Spleen (tissue), 11 donors: ENCODE data around the gene ISG20L2. TPM values are rescaled to one million over a fixed set of nuclear protein-coding genes. Genes with fewer than 3 reads are reported as not detected.

ENCODE experiments used
- DNase-seq: peaks from one replicate; pipeline ENCODE4 v3.0.0-alpha.2; 2020
- H3K27ac ChIP-seq, 8 donors: fragments of 200-600 bp; sonication (generic) in 7 of 8; 1 replicate in 4 of 8; 2 replicates in 4 of 8; pipeline versions ENCODE4 v1.5.0 to v1.8.0; 2016 to 2021; ENCODE audit warnings: inconsistent platforms in 4 of 8, mild to moderate bottlenecking in 4 of 8, moderate library complexity in 1 of 8
- H3K27me3 ChIP-seq, 7 donors: fragments of 200-600 bp; sonication (generic) in 6 of 7; replicated peaks in 1 of 7; 1 replicate in 4 of 7; 2 replicates in 3 of 7; pipeline versions ENCODE4 v1.5.0 to v1.8.0; 2016 to 2021; ENCODE audit warnings: inconsistent platforms in 3 of 7, mild to moderate bottlenecking in 1 of 7
- H3K36me3 ChIP-seq, 6 donors: fragments of 200-600 bp; sonication (generic) in 5 of 6; 1 replicate in 4 of 6; 2 replicates in 2 of 6; pipeline versions ENCODE4 v1.5.0 to v1.8.0; 2016 to 2021; ENCODE audit warnings: inconsistent platforms in 2 of 6
- H3K4me1 ChIP-seq, 6 donors: fragments of 200-600 bp; sonication (generic) in 5 of 6; 1 replicate in 3 of 6; 2 replicates in 3 of 6; pipeline versions ENCODE4 v1.5.0 to v1.8.0; 2016 to 2021; ENCODE audit warnings: inconsistent platforms in 3 of 6
- H3K4me3 ChIP-seq, 8 donors: fragments of 200-600 bp; sonication (generic) in 7 of 8; 1 replicate in 4 of 8; 2 replicates in 4 of 8; pipeline versions ENCODE4 v1.5.0 to v1.8.0; 2016 to 2021; ENCODE audit warnings: inconsistent platforms in 4 of 8, mild to moderate bottlenecking in 4 of 8, moderate library complexity in 2 of 8
- H3K9me3 ChIP-seq, 8 donors: fragments of 200-600 bp; sonication (generic) in 7 of 8; 1 replicate in 4 of 8; 2 replicates in 4 of 8; pipeline versions ENCODE4 v1.5.0 to v1.8.0; 2016 to 2021; ENCODE audit warnings: inconsistent platforms in 4 of 8
- POLR2A ChIP-seq, 3 donors: fragments of 450-650 bp; IDR thresholded peaks; one replicate each; pipeline ENCODE4 v1.5.1; 2017; ENCODE audit warnings: antibody characterized with exemption in 3 of 3, mild to moderate bottlenecking in 1 of 3
- POLR2AphosphoS5 ChIP-seq, 3 donors: sonication (generic); formaldehyde crosslinking; IDR thresholded peaks; one replicate each; pipeline ENCODE4 v1.5.1; 2017; ENCODE audit warnings: antibody characterized with exemption in 3 of 3
- WGBS, 5 donors: extraction: QIAGEN DNeasy Blood & Tissue Kit in 3 of 5; methylation state at CpG; one replicate each; pipeline versions ENCODE4 v1.1.5 to v1.1.7; 2013 to 2018; 5-methylcytosine and 5-hydroxymethylcytosine counted together
- intact Hi-C: fragments of 100-400 bp; cut with DNase I; formaldehyde crosslinking; loops from one replicate; pipeline ENCODE4 v1.15.0; 2023; ENCODE audit warnings: low total_unique reads
- polyA plus RNA-seq, 3 donors: library from polyadenylated mRNA; stranded (reverse); fragments of 200-250 nt; gene quantifications; one replicate each; pipeline ENCODE4 v1.2.1, GENCODE V29; 2013
- total RNA-seq, 7 donors: library from RNA; depleted of rRNA in 3 of 7; stranded (reverse); fragments of >200 nt in 3 of 7; fragmentation: NEBNext Ultra II Directional in 4 of 7; extraction: Animal tissue kit (Norgen Biotek cat#: 25700) in 4 of 7; gene quantifications; one replicate each; pipeline versions ENCODE4 v1.1.0 to v1.2.1, GENCODE V29; 2016 to 2021
- TF ChIP-seq, protein P1 (sequence below), 11 experiments: fragments of 200-600 bp in 7 of 11; fragments of 450-650 bp in 4 of 11; sonication (generic) in 4 of 11; IDR thresholded peaks in 8 of 11; conservative IDR thresholded peaks in 3 of 11; 1 replicate in 7 of 11; 2 replicates in 4 of 11; pipeline versions ENCODE4 v1.4.0 to v1.8.0; 2016 to 2021; ENCODE audit warnings: antibody characterized with exemption in 11 of 11, inconsistent platforms in 4 of 11, mild to moderate bottlenecking in 1 of 11
- donor health status: healthy with polysubstance abuse.
- donor health status: DM: no; HTN: no; CAD: no; lungs with moderate emphysema.
- donor health status: DM: no; HTN: no; CAD: no.
- donor health status: Bipolar disorder and iron deficiency.
- donor health status: healthy.
- donor health status: DM: no; HTN: no; CAD: no.
- donor health status: DM: yes; HTN: yes; CAD: no.

The ISG20L2 gene
- total and polyA plus RNA-seq, 10 donors = 6.6 to 46.7 (median 27.8) TPM

DNA sequence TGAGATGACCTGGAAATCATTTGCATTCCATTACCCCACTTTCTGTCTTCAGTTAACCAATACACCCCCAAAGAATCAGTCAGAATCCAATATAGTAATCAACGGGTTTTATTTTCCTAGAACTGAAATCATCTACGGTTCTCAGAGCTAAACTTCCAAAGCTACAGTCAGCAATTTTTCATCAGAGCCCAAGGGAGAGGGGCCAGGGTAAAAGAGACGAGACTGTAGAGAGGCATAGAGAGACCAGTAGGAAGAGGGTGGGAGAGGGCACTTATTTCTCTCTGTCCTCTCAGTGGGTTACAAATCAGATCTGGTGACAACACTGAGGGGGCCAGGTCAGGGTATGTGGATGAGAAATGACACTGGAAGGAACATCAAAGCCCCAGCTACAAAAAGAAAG is 13.5 kb upstream of the ISG20L2 start:
- Histone ChIP-seq H3K9me3 (no peaks in the 10 kb centered on the region), H3K36me3 (peaks cover 0 to 58% (median 37%) of the 10 kb centered on the region in 6 donors), H3K27me3 (no peaks in the 10 kb centered on the region), H3K4me3 (peak overlapping the region in 1 of 8 donors; percentile 90), H3K27ac (peak overlapping the region; percentile 87 to 96 (median 91)), H3K4me1 (peaks cover 19 to 82% (median 47%) of the 10 kb centered on the region in 6 donors)
- TF ChIP-seq, protein P1, sequence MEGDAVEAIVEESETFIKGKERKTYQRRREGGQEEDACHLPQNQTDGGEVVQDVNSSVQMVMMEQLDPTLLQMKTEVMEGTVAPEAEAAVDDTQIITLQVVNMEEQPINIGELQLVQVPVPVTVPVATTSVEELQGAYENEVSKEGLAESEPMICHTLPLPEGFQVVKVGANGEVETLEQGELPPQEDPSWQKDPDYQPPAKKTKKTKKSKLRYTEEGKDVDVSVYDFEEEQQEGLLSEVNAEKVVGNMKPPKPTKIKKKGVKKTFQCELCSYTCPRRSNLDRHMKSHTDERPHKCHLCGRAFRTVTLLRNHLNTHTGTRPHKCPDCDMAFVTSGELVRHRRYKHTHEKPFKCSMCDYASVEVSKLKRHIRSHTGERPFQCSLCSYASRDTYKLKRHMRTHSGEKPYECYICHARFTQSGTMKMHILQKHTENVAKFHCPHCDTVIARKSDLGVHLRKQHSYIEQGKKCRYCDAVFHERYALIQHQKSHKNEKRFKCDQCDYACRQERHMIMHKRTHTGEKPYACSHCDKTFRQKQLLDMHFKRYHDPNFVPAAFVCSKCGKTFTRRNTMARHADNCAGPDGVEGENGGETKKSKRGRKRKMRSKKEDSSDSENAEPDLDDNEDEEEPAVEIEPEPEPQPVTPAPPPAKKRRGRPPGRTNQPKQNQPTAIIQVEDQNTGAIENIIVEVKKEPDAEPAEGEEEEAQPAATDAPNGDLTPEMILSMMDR (IDR thresholded peaks at IDR 0.05 in 8 of 11, conservative IDR thresholded peaks at IDR 0.05 in 3 of 11) = no peak
- no peak for TF ChIP-seq POLR2A (IDR thresholded peaks at IDR 0.05)
- no peak for TF ChIP-seq POLR2AphosphoS5 (IDR thresholded peaks at IDR 0.05)
- intact Hi-C loops = no loop called here
- no peak for DNase-seq
- WGBS, 5 donors = 74 to 90% (median 77%) methylated on average over 3 of the region's 3 CpGs

DNA sequence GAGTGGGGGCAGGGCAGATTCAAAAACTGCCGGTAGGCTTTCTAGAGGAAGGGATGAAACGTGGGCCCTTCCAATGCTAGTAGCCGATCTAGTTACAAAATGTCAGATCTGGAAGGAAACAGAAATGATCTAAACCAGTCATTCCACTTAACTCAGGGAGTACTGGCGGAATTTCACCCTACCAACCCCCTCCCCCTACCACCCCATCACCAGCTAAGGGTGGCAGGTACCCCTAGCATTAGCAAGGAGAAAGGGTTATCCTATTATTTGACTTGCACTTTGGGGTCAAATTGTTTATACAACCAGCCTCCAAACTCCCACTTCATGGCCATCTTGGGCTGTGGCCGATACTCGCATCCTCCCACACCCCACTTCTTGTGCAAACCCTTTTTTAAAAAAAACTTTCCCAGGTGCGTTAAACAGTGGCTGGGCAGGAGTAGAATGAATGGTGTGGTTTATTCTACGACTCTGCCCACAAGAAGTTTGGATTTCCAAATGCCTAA is 13.0 kb upstream of the ISG20L2 start:
- peak overlapping the region in 6 of 8 donors; percentile 87 to 92 (median 90) for H3K4me3 ChIP-seq
- TF ChIP-seq, protein P1 (IDR thresholded peaks at IDR 0.05 in 8 of 11, conservative IDR thresholded peaks at IDR 0.05 in 3 of 11) = no peak
- TF ChIP-seq POLR2A (IDR thresholded peaks at IDR 0.05) = peak in 1 of 3 donors; percentile 42
- peaks cover 17 to 78% (median 42%) of the 10 kb centered on the region in 6 donors for H3K4me1 ChIP-seq
- H3K9me3 ChIP-seq = no peaks in the 10 kb centered on the region
- intact Hi-C loops = no loop called here
- peak overlapping the region; percentile 87 to 96 (median 91) for H3K27ac ChIP-seq
- H3K27me3 ChIP-seq = no peaks in the 10 kb centered on the region
- peaks cover 0 to 63% (median 42%) of the 10 kb centered on the region in 6 donors for H3K36me3 ChIP-seq
- no peak for DNase-seq
- 29 to 51% (median 35%) methylated on average over 8 of the region's 8 CpGs for WGBS, 5 donors

DNA sequence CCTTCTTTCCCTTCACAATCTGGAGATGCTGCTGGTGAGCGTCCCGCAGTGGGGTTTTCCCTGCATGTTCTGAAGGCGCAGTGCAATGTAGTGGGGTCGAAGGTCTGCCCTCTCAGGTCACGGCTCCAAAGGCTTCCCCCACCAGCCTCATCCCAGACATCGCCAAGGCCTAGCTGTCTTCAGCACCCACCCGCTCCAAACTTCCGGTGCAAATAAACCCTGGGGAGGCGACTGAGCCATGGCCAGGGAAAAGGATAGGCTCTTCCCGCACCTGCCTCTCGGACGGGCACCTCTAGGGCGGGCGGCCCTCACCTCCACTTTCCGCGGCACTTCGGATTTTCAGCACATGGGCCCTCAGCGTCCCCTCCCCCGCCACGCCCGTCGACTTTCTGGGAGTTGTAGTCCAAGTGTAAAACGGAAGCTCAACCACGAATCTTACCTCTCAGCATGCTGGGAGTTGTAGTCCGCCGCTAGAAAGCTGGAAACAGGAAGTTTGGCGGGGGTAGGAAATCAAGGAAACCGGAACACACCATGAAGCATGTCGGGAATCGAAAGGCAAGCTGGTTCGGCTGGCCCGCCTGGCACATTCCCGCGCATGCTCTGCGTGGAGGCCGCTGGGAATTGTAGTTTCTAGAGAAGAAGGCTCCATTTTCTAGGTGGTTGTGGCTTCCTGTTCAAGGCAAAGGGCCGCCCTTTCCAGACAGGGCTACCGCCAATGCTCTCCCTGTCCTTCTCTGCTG is 12.3 kb upstream of the ISG20L2 start, which contains the start of gene MRPL24:
Gene MRPL24, minus strand, starts transcription at position 348 of the 740 bp plus-strand sequence. CDS start 2,384 bp downstream, outside the sequence.
- Histone ChIP-seq H3K36me3 (peaks cover 0 to 69% (median 48%) of the 10 kb centered on the region in 6 donors), H3K4me1 (peaks cover 11 to 71% (median 36%) of the 10 kb centered on the region in 6 donors), H3K9me3 (no peaks in the 10 kb centered on the region), H3K27me3 (no peaks in the 10 kb centered on the region), H3K27ac (peak within 1 kb of the TSS; percentile 87 to 96 (median 91)), H3K4me3 (peak within 1 kb of the TSS; percentile 84 to 92 (median 90))
- TF ChIP-seq POLR2AphosphoS5 (IDR thresholded peaks at IDR 0.05) (peak; percentile 90 to 97 (median 92)), POLR2A (IDR thresholded peaks at IDR 0.05) (peak in 1 of 3 donors; percentile 80)
- TF ChIP-seq, protein P1 (IDR thresholded peaks at IDR 0.05 in 8 of 11, conservative IDR thresholded peaks at IDR 0.05 in 3 of 11) = peak in 2 of 11 experiments; percentile 12 to 15
- DNase-seq = peak; percentile 98
- 0 to 1% (median 0%) methylated on average over 27 to 38 of the region's 38 CpGs for WGBS, 5 donors
- intact Hi-C loops = no loop called here

DNA sequence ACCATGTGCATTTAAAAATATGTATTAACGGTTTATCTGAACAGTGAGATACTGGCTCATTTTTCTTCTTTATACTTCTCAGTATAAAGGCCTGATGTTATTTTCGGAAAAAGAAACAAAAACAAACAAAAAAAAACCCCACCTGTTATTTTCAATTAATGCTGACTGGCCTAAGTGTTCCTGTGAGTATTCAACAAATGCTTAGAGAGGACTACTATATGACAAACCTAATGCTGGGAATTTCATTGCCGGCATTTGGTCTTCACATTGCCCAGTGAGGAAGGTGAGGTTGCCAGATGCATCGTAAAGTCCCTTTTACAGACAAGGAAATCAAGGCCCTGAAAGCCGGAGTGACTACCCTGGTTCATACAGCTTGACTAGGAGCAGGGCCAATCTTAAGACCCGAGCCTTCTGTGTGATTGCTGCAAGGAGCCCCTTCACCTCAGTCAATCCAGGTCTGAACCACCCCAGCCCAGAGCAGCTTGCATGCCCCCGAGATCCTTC is 11.7 kb upstream of the ISG20L2 start:
- no peak for DNase-seq
- H3K4me1 ChIP-seq = peaks cover 11 to 65% (median 30%) of the 10 kb centered on the region in 6 donors
- peak overlapping the region; percentile 84 to 92 (median 90) for H3K4me3 ChIP-seq
- H3K36me3 ChIP-seq = peaks cover 0 to 72% (median 50%) of the 10 kb centered on the region in 6 donors
- intact Hi-C loops = no loop called here
- H3K27ac ChIP-seq = peak overlapping the region; percentile 87 to 96 (median 91)
- TF ChIP-seq POLR2AphosphoS5 (IDR thresholded peaks at IDR 0.05) = no peak
- TF ChIP-seq, protein P1 (IDR thresholded peaks at IDR 0.05 in 8 of 11, conservative IDR thresholded peaks at IDR 0.05 in 3 of 11) = no peak
- TF ChIP-seq POLR2A (IDR thresholded peaks at IDR 0.05) = no peak
- 17 to 33% (median 21%) methylated on average over 7 of the region's 7 CpGs for WGBS, 5 donors
- no peaks in the 10 kb centered on the region for H3K27me3 ChIP-seq
- no peaks in the 10 kb centered on the region for H3K9me3 ChIP-seq
